Lung (tissue), 12 donors: ENCODE data around the gene RHOT2. TPM values are rescaled to one million over a fixed set of nuclear protein-coding genes. Genes with fewer than 3 reads are reported as not detected.

Source experiments
- ATAC-seq: fragments of 200-7000 bp; cut with Tn5 transposase; one replicate; pipeline ENCODE4 v1.9.1; 2020; ENCODE audit warnings: moderate number of reproducible peaks; ENCODE audit not compliant: insufficient read depth, low FRiP score
- DNase-seq, 3 donors: peaks; one replicate each; pipeline ENCODE4 v3.0.0-alpha.2; 2013 to 2017
- H3K27ac ChIP-seq, 2 donors: one replicate each; pipeline ENCODE4 v1.5.1; 2013; ENCODE audit warnings: mild to moderate bottlenecking in 2 of 2, moderate library complexity in 2 of 2, control low read depth in 1 of 2, inconsistent platforms in 1 of 2, low read depth in 1 of 2, low read length in 1 of 2
- H3K27me3 ChIP-seq, 3 donors: one replicate each; pipeline ENCODE4 v1.5.1; 2013; ENCODE audit warnings: low read length in 2 of 3; ENCODE audit not compliant: control insufficient read depth in 3 of 3, insufficient read depth in 3 of 3
- H3K36me3 ChIP-seq, 4 donors: one replicate each; pipeline ENCODE4 v1.5.1; 2013; ENCODE audit warnings: low read length in 4 of 4, mild to moderate bottlenecking in 1 of 4, moderate library complexity in 1 of 4; ENCODE audit not compliant: control insufficient read depth in 4 of 4, insufficient read depth in 4 of 4
- H3K4me1 ChIP-seq, 5 donors: one replicate each; pipeline ENCODE4 v1.5.1; 2013; ENCODE audit warnings: low read length in 5 of 5, mild to moderate bottlenecking in 2 of 5, moderate library complexity in 1 of 5; ENCODE audit not compliant: control insufficient read depth in 5 of 5, insufficient read depth in 5 of 5
- H3K4me3 ChIP-seq: one replicate; pipeline ENCODE4 v1.5.1; 2013; ENCODE audit warnings: mild to moderate bottlenecking, control low read depth, moderate library complexity
- H3K9ac ChIP-seq, 2 donors: one replicate each; pipeline ENCODE4 v1.5.1; 2013; ENCODE audit warnings: low read length in 2 of 2, control low read depth in 1 of 2; ENCODE audit not compliant: insufficient read depth in 1 of 2
- H3K9me3 ChIP-seq, 4 donors: one replicate each; pipeline ENCODE4 v1.5.1; 2013; ENCODE audit warnings: low read length in 3 of 4, mild to moderate bottlenecking in 1 of 4, moderate library complexity in 1 of 4; ENCODE audit not compliant: control insufficient read depth in 4 of 4, insufficient read depth in 3 of 4
- CTCF ChIP-seq: IDR thresholded peaks from 2 replicates; pipeline ENCODE4 v1.5.1; 2012; ENCODE audit warnings: mild to moderate bottlenecking; ENCODE audit errors: control extremely low read depth, extremely low read depth
- WGBS, 2 donors: extraction: QIAGEN DNeasy Blood & Tissue Kit; methylation state at CpG; one replicate each; pipeline ENCODE4 v1.1.7; 2013; 5-methylcytosine and 5-hydroxymethylcytosine counted together
- polyA plus RNA-seq, 2 donors: library from polyadenylated mRNA; stranded (reverse); fragments of 200-250 nt; gene quantifications; one replicate each; pipeline ENCODE4 v1.2.1, GENCODE V29; 2013
- total RNA-seq, 2 donors: library from RNA; depleted of rRNA in 1 of 2; stranded (reverse); fragments of >200 nt in 1 of 2; gene quantifications; one replicate each; pipeline ENCODE4 v1.2.1, GENCODE V29; 2014 to 2021
- donor health status: control.
- donor health status: control.
- donor health status: Bipolar disorder and iron deficiency.
- donor health status: healthy.
- donor health status: DM: yes; HTN: yes; CAD: no.

RHOT2 gene
- total and polyA plus RNA-seq, 4 donors = 40.5 to 121 (median 115) TPM

- DNase-seq (no peak), ATAC-seq (no peak)
- peaks cover 0 to 19% (median 0%) of the 10 kb centered on the region in 4 donors for H3K36me3 ChIP-seq
- WGBS, 2 donors = 92 to 94% methylated on average over 22 of the region's 22 CpGs
- H3K9ac ChIP-seq = no peak overlapping the region
- no peaks in the 10 kb centered on the region for H3K9me3 ChIP-seq
- peaks cover 0 to 43% (median 20%) of the 10 kb centered on the region in 5 donors for H3K4me1 ChIP-seq
- H3K27ac ChIP-seq = no peak overlapping the region
- no peak for TF ChIP-seq CTCF
- no peak overlapping the region for H3K4me3 ChIP-seq
- H3K27me3 ChIP-seq = no peaks in the 10 kb centered on the region
Measured at GRCh38 chr16:634051-634670, 33.8 kb upstream of the RHOT2 start.

GRCh38 chr16:634996-635395, 32.9 kb upstream of the RHOT2 start:
- ATAC-seq = no peak
- DNase-seq = no peak

GRCh38 chr16:635573-636205, 32.2 kb upstream of the RHOT2 start:
- DNase-seq (no peak), ATAC-seq (peak; percentile 1)
- Histone ChIP-seq H3K27me3 (no peaks in the 10 kb centered on the region), H3K9ac (peak overlapping the region in 1 of 2 donors; percentile 46), H3K4me1 (peaks cover 0 to 30% (median 10%) of the 10 kb centered on the region in 5 donors), H3K27ac (peak overlapping the region; percentile 97 to 98), H3K9me3 (no peaks in the 10 kb centered on the region), H3K36me3 (peaks cover 0 to 18% (median 0%) of the 10 kb centered on the region in 4 donors), H3K4me3 (peak overlapping the region; percentile 86)
- WGBS, 2 donors = 3 to 4% methylated on average over 45 to 55 of the region's 55 CpGs
- TF ChIP-seq CTCF = no peak

More at GRCh38 chr16:634996-635395, 32.9 kb upstream of the RHOT2 start:
- no peak overlapping the region for H3K9ac ChIP-seq
- no peaks in the 10 kb centered on the region for H3K27me3 ChIP-seq
- H3K36me3 ChIP-seq = peaks cover 0 to 18% (median 0%) of the 10 kb centered on the region in 4 donors
- no peaks in the 10 kb centered on the region for H3K9me3 ChIP-seq
- H3K4me1 ChIP-seq = peaks cover 0 to 37% (median 17%) of the 10 kb centered on the region in 5 donors
- no peak overlapping the region for H3K4me3 ChIP-seq
- no peak for TF ChIP-seq CTCF
- no peak overlapping the region for H3K27ac ChIP-seq
- WGBS, 2 donors = 89 to 96% methylated on average over 7 of the region's 7 CpGs
